Suprapubic skin (tissue), 4 donors: ENCODE measurements around the gene ITIH5. TPM values are rescaled to one million over a fixed set of nuclear protein-coding genes. Genes with fewer than 3 reads are reported as not detected.
"Not testable (repeated sequence)": the region's sequence is repeated elsewhere in the genome, so short reads cannot be mapped to it uniquely, and the experiment has no call there.

Experiments
- DNase-seq, 2 donors: peaks; one replicate each; pipeline ENCODE4 v3.0.0-alpha.2; 2019; ENCODE audit warnings: low spot score in 2 of 2
- H3K27ac ChIP-seq: fragments of 200-600 bp; sonication (generic); one replicate; pipeline ENCODE4 v1.5.1; 2019
- H3K27me3 ChIP-seq: fragments of 200-600 bp; sonication (generic); one replicate; pipeline ENCODE4 v1.5.1; 2019
- H3K36me3 ChIP-seq: fragments of 200-600 bp; sonication (generic); one replicate; pipeline ENCODE4 v1.5.1; 2019
- H3K4me1 ChIP-seq: fragments of 200-600 bp; sonication (generic); one replicate; pipeline ENCODE4 v1.5.1; 2019
- H3K4me3 ChIP-seq: fragments of 200-600 bp; sonication (generic); one replicate; pipeline ENCODE4 v1.5.1; 2019; ENCODE audit warnings: mild to moderate bottlenecking
- H3K9me3 ChIP-seq: fragments of 200-600 bp; sonication (generic); one replicate; pipeline ENCODE4 v1.5.1; 2019
- CTCF ChIP-seq, 2 donors: fragments of 200-600 bp in 1 of 2; fragments of 450-650 bp in 1 of 2; sonication (generic) in 1 of 2; IDR thresholded peaks; one replicate each; pipeline ENCODE4 v1.5.1; 2016 to 2019; ENCODE audit warnings: antibody characterized with exemption in 2 of 2, mild to moderate bottlenecking in 1 of 2, moderate library complexity in 1 of 2
- EP300 ChIP-seq: sonication (generic); formaldehyde crosslinking; IDR thresholded peaks from one replicate; pipeline ENCODE4 v1.6.1; 2017; ENCODE audit warnings: antibody characterized with exemption
- POLR2A ChIP-seq, 2 donors: fragments of 450-650 bp; IDR thresholded peaks; one replicate each; pipeline ENCODE4 v1.6.1; 2017; ENCODE audit warnings: antibody characterized with exemption in 2 of 2, mild to moderate bottlenecking in 2 of 2, moderate library complexity in 2 of 2
- POLR2AphosphoS5 ChIP-seq, 3 donors: sonication (generic); formaldehyde crosslinking; IDR thresholded peaks; one replicate each; pipeline ENCODE4 v1.6.1; 2017; ENCODE audit warnings: antibody characterized with exemption in 3 of 3
- WGBS: methylation state at CpG from one replicate; pipeline ENCODE4 v1.1.5; 2018; 5-methylcytosine and 5-hydroxymethylcytosine counted together
- total RNA-seq, 4 donors: library from RNA; depleted of rRNA; stranded (reverse); fragments of >200 nt; gene quantifications; one replicate each; pipeline ENCODE4 v1.1.0, GENCODE V29; 2016

Gene ITIH5
- total RNA-seq, 4 donors from 2014 or later, result 3.8 to 11.3 (median 4.4) TPM

GRCh38 chr10:7700577-7701125, 33.9 kb upstream of the ITIH5 start:
- no peaks in the 10 kb centered on the region for H3K4me1 ChIP-seq
- TF ChIP-seq CTCF (IDR thresholded peaks at IDR 0.05), result no peak
- no peak for TF ChIP-seq POLR2A (IDR thresholded peaks at IDR 0.05)
- no peak for TF ChIP-seq POLR2AphosphoS5 (IDR thresholded peaks at IDR 0.05)
- TF ChIP-seq EP300, result no peak
- no peak overlapping the region for H3K27ac ChIP-seq
- 49% methylated on average over 2 of the region's 2 CpGs for WGBS
- H3K36me3 ChIP-seq, result no peaks in the 10 kb centered on the region
- H3K4me3 ChIP-seq, result no peak overlapping the region
- DNase-seq, result no peak
- no peaks in the 10 kb centered on the region for H3K9me3 ChIP-seq
- peaks cover 30% of the 10 kb centered on the region for H3K27me3 ChIP-seq

GRCh38 chr10:7697426-7697825, 30.7 kb upstream of the ITIH5 start:
- DNase-seq, result no peak
- Histone ChIP-seq H3K9me3 (peaks cover 2% of the 10 kb centered on the region), H3K4me1 (no peaks in the 10 kb centered on the region), H3K27me3 (peaks cover 9% of the 10 kb centered on the region), H3K36me3 (no peaks in the 10 kb centered on the region), H3K4me3 (no peak overlapping the region), H3K27ac (no peak overlapping the region)
- WGBS, result 73% methylated on average over 8 of the region's 8 CpGs
- no peak for TF ChIP-seq POLR2A (IDR thresholded peaks at IDR 0.05)

GRCh38 chr10:7696545-7696944, 29.8 kb upstream of the ITIH5 start:
- Histone ChIP-seq H3K27me3 (peaks cover under 1% of the 10 kb centered on the region), H3K4me3 (no peak overlapping the region), H3K9me3 (peaks cover 10% of the 10 kb centered on the region), H3K4me1 (no peaks in the 10 kb centered on the region), H3K27ac (no peak overlapping the region), H3K36me3 (no peaks in the 10 kb centered on the region)
- WGBS, result 72% methylated on average over 3 of the region's 3 CpGs
- no peak for DNase-seq
- TF ChIP-seq POLR2AphosphoS5 (IDR thresholded peaks at IDR 0.05) (no peak), CTCF (IDR thresholded peaks at IDR 0.05) (no peak), EP300 (no peak), POLR2A (IDR thresholded peaks at IDR 0.05) (no peak)

- H3K9me3 ChIP-seq, result peaks cover 10% of the 10 kb centered on the region
- H3K4me1 ChIP-seq, H3K27me3 ChIP-seq, H3K27ac ChIP-seq, H3K36me3 ChIP-seq, DNase-seq, H3K4me3 ChIP-seq: not testable (repeated sequence)
These were observed 26.4 kb upstream of the ITIH5 start for GRCh38 chr10:7693194-7693593.

DNA sequence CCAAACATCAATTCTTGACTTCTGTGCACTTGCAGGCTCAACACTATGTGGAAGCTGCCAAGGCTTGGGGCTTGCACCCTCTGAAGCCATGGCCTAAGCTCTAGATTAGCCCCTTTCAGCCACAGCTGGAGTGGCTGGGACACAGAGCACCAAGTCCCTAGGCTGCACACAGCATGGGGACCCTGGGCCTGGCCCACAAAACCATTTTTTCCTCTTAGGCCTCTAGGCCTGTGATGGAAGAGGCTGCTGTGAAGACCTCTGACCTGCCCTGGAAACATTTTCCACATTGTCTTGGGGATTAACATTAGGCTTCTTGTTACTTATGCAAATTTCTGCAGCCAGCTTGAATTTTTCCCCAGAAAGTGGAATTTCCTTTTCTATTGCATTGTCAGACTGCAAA, 25.6 kb upstream of the ITIH5 start:
- peaks cover 10% of the 10 kb centered on the region for H3K9me3 ChIP-seq
- not testable (repeated sequence) for H3K27ac ChIP-seq, H3K27me3 ChIP-seq, H3K4me3 ChIP-seq, H3K4me1 ChIP-seq, H3K36me3 ChIP-seq, DNase-seq

DNA sequence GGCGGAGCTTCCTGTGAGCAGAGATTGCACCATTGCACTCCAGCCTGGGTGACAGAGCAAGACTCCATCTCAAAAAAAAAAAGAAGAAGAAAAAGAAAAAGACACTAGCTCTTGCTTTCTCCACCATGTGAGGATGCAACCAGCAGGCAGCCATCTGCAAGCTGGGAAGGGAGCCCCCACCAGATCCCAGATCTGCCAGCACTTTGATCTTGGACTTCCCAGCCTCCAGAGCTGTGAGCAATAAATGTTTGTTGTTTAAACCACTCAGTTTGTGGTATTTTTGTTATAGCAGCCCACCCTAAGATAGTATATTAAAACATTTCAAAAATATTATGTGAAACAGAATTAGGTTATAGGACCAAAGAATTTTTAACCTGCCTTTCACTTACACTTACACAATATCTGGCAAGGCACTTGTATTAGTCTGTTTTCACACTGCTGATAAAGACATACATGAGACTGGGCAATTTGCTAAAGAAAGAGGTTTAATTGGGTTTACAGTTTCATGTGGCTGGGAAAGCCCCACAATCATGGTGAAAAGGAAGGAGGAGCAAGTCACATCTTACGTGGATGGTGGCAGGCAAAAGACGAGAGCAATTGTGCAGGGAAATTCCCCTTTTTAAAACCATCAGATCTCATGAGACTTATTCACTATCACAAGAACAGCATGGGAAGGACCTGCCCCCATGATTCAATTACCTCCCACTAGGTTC, 24.3 kb upstream of the ITIH5 start:
- DNase-seq, H3K4me1 ChIP-seq, H3K27me3 ChIP-seq, H3K4me3 ChIP-seq, H3K27ac ChIP-seq, H3K36me3 ChIP-seq: not testable (repeated sequence)
- H3K9me3 ChIP-seq, result peaks cover 10% of the 10 kb centered on the region
- 74% methylated on average over 3 of the region's 3 CpGs for WGBS

- Histone ChIP-seq H3K27me3 (no peaks in the 10 kb centered on the region), H3K36me3 (no peaks in the 10 kb centered on the region), H3K27ac (no peak overlapping the region), H3K4me3 (no peak overlapping the region), H3K4me1 (peaks cover 3% of the 10 kb centered on the region), H3K9me3 (peaks cover 10% of the 10 kb centered on the region)
- DNase-seq, result no peak
- no peak for TF ChIP-seq POLR2AphosphoS5 (IDR thresholded peaks at IDR 0.05)
- no peak for TF ChIP-seq CTCF (IDR thresholded peaks at IDR 0.05)
- no peak for TF ChIP-seq POLR2A (IDR thresholded peaks at IDR 0.05)
- TF ChIP-seq EP300, result no peak
These were observed 22.8 kb upstream of the ITIH5 start for GRCh38 chr10:7689591-7689990.
